H1 (cell line): ENCODE results near the gene SYNGR4.

Experiments
- ATF3 ChIP-seq: IDR thresholded peaks from 2 replicates; pipeline ENCODE4 v1.6.1; 2011; ENCODE audit warnings: low read depth, mild to moderate bottlenecking, low read length; ENCODE audit not compliant: insufficient read depth
- CHD1 ChIP-seq: IDR thresholded peaks from 2 replicates; pipeline ENCODE4 v1.6.1; 2012; ENCODE audit warnings: low read depth, low read length, improper control_type of control experiment
- CTCF ChIP-seq, 3 experiments: IDR thresholded peaks; 1 replicate in 2 of 3; 2 replicates in 1 of 3; pipeline versions ENCODE4 v1.5.1 to v1.6.1; 2011; ENCODE audit warnings: low read length in 3 of 3, mild to moderate bottlenecking in 3 of 3, inconsistent platforms in 2 of 3, low read depth in 1 of 3, moderate library complexity in 1 of 3; ENCODE audit not compliant: insufficient read depth in 1 of 3; ENCODE audit errors: control extremely low read depth in 1 of 3
- EZH2 ChIP-seq: fragments of 200-600 bp; sonication (generic); IDR thresholded peaks from 2 replicates; pipeline ENCODE4 v1.7.1; 2012; ENCODE audit warnings: low read depth, mild to moderate bottlenecking, moderate library complexity, low read length, inconsistent platforms; ENCODE audit not compliant: severe bottlenecking
- KDM5A ChIP-seq: fragments of 200-600 bp; IDR thresholded peaks from 2 replicates; pipeline ENCODE4 v1.7.1; 2012; ENCODE audit warnings: mild to moderate bottlenecking, low read length, inconsistent platforms, mixed read lengths
- NANOG ChIP-seq: IDR thresholded peaks from 2 replicates; pipeline ENCODE4 v1.6.1; 2011; ENCODE audit warnings: low read length, low read depth, mild to moderate bottlenecking, inconsistent platforms; ENCODE audit not compliant: insufficient read depth, poor library complexity, severe bottlenecking
- POLR2A ChIP-seq, 2 experiments: IDR thresholded peaks; 1 replicate in 1 of 2; 2 replicates in 1 of 2; pipeline ENCODE4 v1.6.1; 2011; ENCODE audit warnings: low read depth in 2 of 2, low read length in 2 of 2, mild to moderate bottlenecking in 2 of 2; ENCODE audit errors: control extremely low read depth in 1 of 2
- SAP30 ChIP-seq: fragments of 300-600 bp; sonication (generic); IDR thresholded peaks from 2 replicates; pipeline ENCODE4 v1.7.1; 2012; ENCODE audit warnings: low read length, moderate library complexity, mild to moderate bottlenecking, inconsistent platforms; ENCODE audit not compliant: insufficient read depth, insufficient replicate concordance
- SIN3A ChIP-seq, 2 experiments: IDR thresholded peaks in 1 of 2; conservative IDR thresholded peaks in 1 of 2; 2 replicates each; pipeline ENCODE4 v1.6.1; 2011 to 2012; ENCODE audit warnings: low read length in 2 of 2, improper control_type of control experiment in 1 of 2, low read depth in 1 of 2, mild to moderate bottlenecking in 1 of 2
- SP2 ChIP-seq: IDR thresholded peaks from 2 replicates; pipeline ENCODE4 v1.6.1; 2012; ENCODE audit warnings: mild to moderate bottlenecking, low read length, inconsistent platforms
- TEAD4 ChIP-seq: IDR thresholded peaks from 2 replicates; pipeline ENCODE4 v1.6.1; 2012; ENCODE audit warnings: low read depth, low read length, inconsistent platforms, mixed read lengths
- YY1 ChIP-seq: IDR thresholded peaks from 2 replicates; pipeline ENCODE4 v1.6.1; 2011; ENCODE audit warnings: low read depth, mild to moderate bottlenecking, low read length

- TF ChIP-seq KDM5A, result no peak
- no peak for TF ChIP-seq YY1
- TF ChIP-seq CTCF (IDR thresholded peaks at IDR 0.05; ENCODE audit: control extremely low read depth in 1 of 3, insufficient read depth in 1 of 3, low read depth in 1 of 3, low read length in 3 of 3), result no peak
- TF ChIP-seq SAP30, result no peak
- TF ChIP-seq ATF3, result no peak
- no peak for TF ChIP-seq POLR2A (IDR thresholded peaks at IDR 0.05; ENCODE audit: control extremely low read depth in 1 of 2, low read depth in 2 of 2, low read length in 2 of 2)
- TF ChIP-seq EZH2, result no peak
- TF ChIP-seq SIN3A (conservative IDR thresholded peaks at IDR 0.05 in 1 of 2, IDR thresholded peaks at IDR 0.05 in 1 of 2; ENCODE audit: low read depth in 1 of 2, low read length in 2 of 2), result no peak
- TF ChIP-seq TEAD4, result no peak
- TF ChIP-seq NANOG, result no peak
- TF ChIP-seq SP2, result no peak
- TF ChIP-seq CHD1, result no peak
Observed at GRCh38 chr19:48359123-48359522, 5.0 kb upstream of the SYNGR4 start.
